Measurements from ENCODE around the gene ERBB4.

ERBB4 gene

GRCh38 chr2:211436182-211436581 lies 1102.4 kb downstream of the ERBB4 start:
- Histone ChIP-seq H3K4me2 (ENCODE audit: low read depth, low read length, poor library complexity, severe bottlenecking) (no peak overlapping the region), H3F3A (ENCODE audit: low read depth) (no peaks in the 10 kb centered on the region), H3K9me2 (replicated peaks; ENCODE audit: low read depth, low read length) (no peaks in the 10 kb centered on the region), H3K9me3 (ENCODE audit: insufficient read depth, low read depth, low read length) (no peaks in the 10 kb centered on the region), H3K4me1 (ENCODE audit: insufficient read depth, low read length, poor library complexity, severe bottlenecking) (peaks cover 14% of the 10 kb centered on the region), H4K20me1 (ENCODE audit: insufficient read depth, low read length, poor library complexity, severe bottlenecking) (no peaks in the 10 kb centered on the region), H3K9ac (ENCODE audit: low read depth, low read length, poor library complexity, severe bottlenecking) (no peak overlapping the region), H3K79me2 (ENCODE audit: insufficient read depth, low read length) (no peaks in the 10 kb centered on the region), H3K27me3 (ENCODE audit: insufficient read depth, low read length, poor library complexity, severe bottlenecking) (no peaks in the 10 kb centered on the region), H2AFZ (ENCODE audit: low read length) (no peak overlapping the region), H3K4me3 (ENCODE audit: low read length, poor library complexity, severe bottlenecking) (no peak overlapping the region), H3K36me3 (ENCODE audit: insufficient read depth, low read length) (no peaks in the 10 kb centered on the region)
- TF ChIP-seq CTCF (conservative IDR thresholded peaks at IDR 0.05; ENCODE audit: low read length) = no peak

GRCh38 chr2:211435331-211435730 lies 1103.3 kb downstream of the ERBB4 start:
- Histone ChIP-seq H2AFZ (ENCODE audit: low read length) (no peak overlapping the region), H3K9me3 (ENCODE audit: insufficient read depth, low read depth, low read length) (no peaks in the 10 kb centered on the region), H3K4me1 (ENCODE audit: insufficient read depth, low read length, poor library complexity, severe bottlenecking) (peaks cover 11% of the 10 kb centered on the region), H3K9ac (ENCODE audit: low read depth, low read length, poor library complexity, severe bottlenecking) (no peak overlapping the region), H3K4me2 (ENCODE audit: low read depth, low read length, poor library complexity, severe bottlenecking) (no peak overlapping the region), H3F3A (ENCODE audit: low read depth) (no peaks in the 10 kb centered on the region), H3K36me3 (ENCODE audit: insufficient read depth, low read length) (no peaks in the 10 kb centered on the region), H3K4me3 (ENCODE audit: low read length, poor library complexity, severe bottlenecking) (no peak overlapping the region), H3K27me3 (ENCODE audit: insufficient read depth, low read length, poor library complexity, severe bottlenecking) (no peaks in the 10 kb centered on the region), H4K20me1 (ENCODE audit: insufficient read depth, low read length, poor library complexity, severe bottlenecking) (no peaks in the 10 kb centered on the region), H3K9me2 (replicated peaks; ENCODE audit: low read depth, low read length) (no peaks in the 10 kb centered on the region), H3K79me2 (ENCODE audit: insufficient read depth, low read length) (no peaks in the 10 kb centered on the region)
- TF ChIP-seq EZH2phosphoT487 (IDR thresholded peaks at IDR 0.05; ENCODE audit: borderline replicate concordance) = no peak

GRCh38 chr2:211434773-211435172 lies 1103.8 kb downstream of the ERBB4 start:
- H3K4me1 ChIP-seq (ENCODE audit: insufficient read depth, low read length, poor library complexity, severe bottlenecking) = peaks cover 9% of the 10 kb centered on the region
- H2AFZ ChIP-seq (ENCODE audit: low read length) = no peak overlapping the region
- H3F3A ChIP-seq (ENCODE audit: low read depth) = no peaks in the 10 kb centered on the region
- H3K4me2 ChIP-seq (ENCODE audit: low read depth, low read length, poor library complexity, severe bottlenecking) = no peak overlapping the region
- H3K9me2 ChIP-seq (replicated peaks; ENCODE audit: low read depth, low read length) = no peaks in the 10 kb centered on the region
- no peaks in the 10 kb centered on the region for H3K79me2 ChIP-seq (ENCODE audit: insufficient read depth, low read length)
- no peaks in the 10 kb centered on the region for H3K27me3 ChIP-seq (ENCODE audit: insufficient read depth, low read length, poor library complexity, severe bottlenecking)
- no peak overlapping the region for H3K9ac ChIP-seq (ENCODE audit: low read depth, low read length, poor library complexity, severe bottlenecking)
- no peaks in the 10 kb centered on the region for H3K9me3 ChIP-seq (ENCODE audit: insufficient read depth, low read depth, low read length)
- H3K4me3 ChIP-seq (ENCODE audit: low read length, poor library complexity, severe bottlenecking) = no peak overlapping the region
- H4K20me1 ChIP-seq (ENCODE audit: insufficient read depth, low read length, poor library complexity, severe bottlenecking) = no peaks in the 10 kb centered on the region
- TF ChIP-seq EZH2phosphoT487 (IDR thresholded peaks at IDR 0.05; ENCODE audit: borderline replicate concordance) (no peak), CTCF (conservative IDR thresholded peaks at IDR 0.05; ENCODE audit: low read length) (no peak)
- no peaks in the 10 kb centered on the region for H3K36me3 ChIP-seq (ENCODE audit: insufficient read depth, low read length)

- Histone ChIP-seq H3F3A (ENCODE audit: low read depth) (no peaks in the 10 kb centered on the region), H3K4me3 (ENCODE audit: low read length, poor library complexity, severe bottlenecking) (no peak overlapping the region), H3K27me3 (ENCODE audit: insufficient read depth, low read length, poor library complexity, severe bottlenecking) (no peaks in the 10 kb centered on the region), H3K36me3 (ENCODE audit: insufficient read depth, low read length) (no peaks in the 10 kb centered on the region), H4K20me1 (ENCODE audit: insufficient read depth, low read length, poor library complexity, severe bottlenecking) (no peaks in the 10 kb centered on the region), H3K9me2 (replicated peaks; ENCODE audit: low read depth, low read length) (no peaks in the 10 kb centered on the region), H3K4me2 (ENCODE audit: low read depth, low read length, poor library complexity, severe bottlenecking) (no peak overlapping the region), H3K4me1 (ENCODE audit: insufficient read depth, low read length, poor library complexity, severe bottlenecking) (peaks cover 4% of the 10 kb centered on the region), H3K79me2 (ENCODE audit: insufficient read depth, low read length) (no peaks in the 10 kb centered on the region), H3K9me3 (ENCODE audit: insufficient read depth, low read depth, low read length) (no peaks in the 10 kb centered on the region), H3K9ac (ENCODE audit: low read depth, low read length, poor library complexity, severe bottlenecking) (no peak overlapping the region), H2AFZ (ENCODE audit: low read length) (no peak overlapping the region)
- TF ChIP-seq EZH2phosphoT487 (IDR thresholded peaks at IDR 0.05; ENCODE audit: borderline replicate concordance) (no peak), CTCF (conservative IDR thresholded peaks at IDR 0.05; ENCODE audit: low read length) (no peak)
These were observed 1109.2 kb downstream of the ERBB4 start for GRCh38 chr2:211429256-211429920.
